Right atrium auricular region (tissue), 2 donors: Measurements from ENCODE around the gene MCTP2. TPM values are rescaled to one million over a fixed set of nuclear protein-coding genes. Genes with fewer than 3 reads are reported as not detected.

Source experiments
- DNase-seq: peaks from one replicate; pipeline ENCODE4 v3.0.0-alpha.2; 2019; ENCODE audit warnings: low spot score
- H3K27ac ChIP-seq, 2 donors: fragments of 200-600 bp; sonication (generic); 1 replicate in 1 of 2; 2 replicates in 1 of 2; pipeline ENCODE4 v1.5.1; 2016 to 2019
- H3K27me3 ChIP-seq, 2 donors: fragments of 200-600 bp; sonication (generic); one replicate each; pipeline versions ENCODE4 v1.5.1 to v1.6.0; 2017 to 2019
- H3K36me3 ChIP-seq: fragments of 200-600 bp; sonication (generic); one replicate; pipeline ENCODE4 v1.5.1; 2016
- H3K4me1 ChIP-seq, 2 donors: fragments of 200-600 bp; sonication (generic); one replicate each; pipeline versions ENCODE4 v1.5.1 to v1.6.0; 2017 to 2019
- H3K4me3 ChIP-seq, 2 donors: fragments of 200-600 bp; sonication (generic); 1 replicate in 1 of 2; 2 replicates in 1 of 2; pipeline ENCODE4 v1.5.1; 2017 to 2019; ENCODE audit warnings: mild to moderate bottlenecking in 1 of 2, moderate library complexity in 1 of 2
- H3K9me3 ChIP-seq, 2 donors: fragments of 200-600 bp; sonication (generic); one replicate each; pipeline ENCODE4 v1.5.1; 2019
- CTCF ChIP-seq, 2 donors: fragments of 200-600 bp; sonication (generic); IDR thresholded peaks; one replicate each; pipeline ENCODE4 v1.5.1; 2019; ENCODE audit warnings: antibody characterized with exemption in 2 of 2
- total RNA-seq, 2 donors: library from RNA; depleted of rRNA; stranded (reverse); fragments of >200 nt; gene quantifications; one replicate each; pipeline ENCODE4 v1.1.0, GENCODE V29; 2016

Gene MCTP2
- total RNA-seq, 2 donors from 2014 or later, result 2.0 to 5.6 TPM

- no peak for TF ChIP-seq CTCF (IDR thresholded peaks at IDR 0.05)
These were observed 91.7 kb downstream of the MCTP2 start for GRCh38 chr15:94323076-94323475.

GRCh38 chr15:94324117-94324826, 92.9 kb downstream of the MCTP2 start:
- H3K27ac ChIP-seq, result no peak overlapping the region
- no peaks in the 10 kb centered on the region for H3K4me1 ChIP-seq
- no peaks in the 10 kb centered on the region for H3K27me3 ChIP-seq
- TF ChIP-seq CTCF (IDR thresholded peaks at IDR 0.05), result peak; percentile 92 to 94
- no peaks in the 10 kb centered on the region for H3K36me3 ChIP-seq
- no peak overlapping the region for H3K4me3 ChIP-seq
- no peak for DNase-seq
- no peaks in the 10 kb centered on the region for H3K9me3 ChIP-seq

More at GRCh38 chr15:94323076-94323475, 91.7 kb downstream of the MCTP2 start:
- Histone ChIP-seq H3K36me3 (no peaks in the 10 kb centered on the region), H3K27ac (no peak overlapping the region), H3K4me3 (no peak overlapping the region), H3K4me1 (no peaks in the 10 kb centered on the region), H3K27me3 (no peaks in the 10 kb centered on the region), H3K9me3 (no peaks in the 10 kb centered on the region)
- no peak for DNase-seq

GRCh38 chr15:94324835-94325767, 93.7 kb downstream of the MCTP2 start:
- H3K27ac ChIP-seq, result no peak overlapping the region
- H3K4me3 ChIP-seq, result no peak overlapping the region
- H3K4me1 ChIP-seq, result no peaks in the 10 kb centered on the region
- no peaks in the 10 kb centered on the region for H3K27me3 ChIP-seq
- DNase-seq, result no peak
- no peaks in the 10 kb centered on the region for H3K36me3 ChIP-seq
- no peak for TF ChIP-seq CTCF (IDR thresholded peaks at IDR 0.05)
- H3K9me3 ChIP-seq, result no peaks in the 10 kb centered on the region

- Histone ChIP-seq H3K36me3 (no peaks in the 10 kb centered on the region), H3K27me3 (no peaks in the 10 kb centered on the region), H3K27ac (no peak overlapping the region), H3K4me3 (no peak overlapping the region), H3K4me1 (no peaks in the 10 kb centered on the region), H3K9me3 (no peaks in the 10 kb centered on the region)
- DNase-seq, result no peak
- TF ChIP-seq CTCF (IDR thresholded peaks at IDR 0.05), result peak; percentile 11 to 73
These were observed 96.1 kb downstream of the MCTP2 start for GRCh38 chr15:94327356-94327936.

GRCh38 chr15:94331731-94332130, 100.4 kb downstream of the MCTP2 start:
- no peaks in the 10 kb centered on the region for H3K9me3 ChIP-seq
- DNase-seq, result no peak
- no peaks in the 10 kb centered on the region for H3K4me1 ChIP-seq
- H3K4me3 ChIP-seq, result no peak overlapping the region
- no peaks in the 10 kb centered on the region for H3K36me3 ChIP-seq
- no peak overlapping the region for H3K27ac ChIP-seq
- H3K27me3 ChIP-seq, result no peaks in the 10 kb centered on the region
- no peak for TF ChIP-seq CTCF (IDR thresholded peaks at IDR 0.05)
